ENCODE results near the gene ARHGAP18.

DNA sequence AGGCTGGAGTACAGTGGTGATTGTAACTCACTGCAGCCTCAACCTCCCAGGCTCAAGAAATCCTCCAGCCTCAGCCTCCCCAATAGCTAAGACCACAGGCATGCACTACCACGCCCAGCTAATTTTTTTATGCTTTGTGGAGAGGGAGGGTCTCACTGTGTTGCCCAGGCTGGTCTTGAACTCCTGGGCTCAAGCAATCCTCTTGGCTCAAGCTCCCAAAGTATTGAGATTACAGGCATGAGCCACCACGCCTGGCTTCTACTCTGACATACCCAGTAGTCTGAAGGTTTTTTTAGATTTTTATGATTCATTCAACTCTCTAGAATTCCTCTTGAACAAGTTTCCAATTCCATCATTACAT lies 1.3 kb upstream of the ARHGAP18 start:
- TF ChIP-seq JUND (CRISPR knock-in tag; IDR thresholded peaks at IDR 0.05): no peak
- no peak for TF ChIP-seq NFE2L1 (CRISPR knock-in tag; IDR thresholded peaks at IDR 0.05; ENCODE audit: borderline replicate concordance)
- TF ChIP-seq ZNF747 (CRISPR knock-in tag; IDR thresholded peaks at IDR 0.05; ENCODE audit: borderline replicate concordance): no peak
- TF ChIP-seq, protein P1, sequence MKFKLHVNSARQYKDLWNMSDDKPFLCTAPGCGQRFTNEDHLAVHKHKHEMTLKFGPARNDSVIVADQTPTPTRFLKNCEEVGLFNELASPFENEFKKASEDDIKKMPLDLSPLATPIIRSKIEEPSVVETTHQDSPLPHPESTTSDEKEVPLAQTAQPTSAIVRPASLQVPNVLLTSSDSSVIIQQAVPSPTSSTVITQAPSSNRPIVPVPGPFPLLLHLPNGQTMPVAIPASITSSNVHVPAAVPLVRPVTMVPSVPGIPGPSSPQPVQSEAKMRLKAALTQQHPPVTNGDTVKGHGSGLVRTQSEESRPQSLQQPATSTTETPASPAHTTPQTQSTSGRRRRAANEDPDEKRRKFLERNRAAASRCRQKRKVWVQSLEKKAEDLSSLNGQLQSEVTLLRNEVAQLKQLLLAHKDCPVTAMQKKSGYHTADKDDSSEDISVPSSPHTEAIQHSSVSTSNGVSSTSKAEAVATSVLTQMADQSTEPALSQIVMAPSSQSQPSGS (CRISPR knock-in tag; IDR thresholded peaks at IDR 0.05): no peak
- TF ChIP-seq DPF2 (CRISPR knock-in tag; IDR thresholded peaks at IDR 0.05; ENCODE audit: borderline replicate concordance, low read depth): no peak
- TF ChIP-seq ZSCAN29 (CRISPR knock-in tag; conservative IDR thresholded peaks at IDR 0.05): no peak
- TF ChIP-seq, protein P2, sequence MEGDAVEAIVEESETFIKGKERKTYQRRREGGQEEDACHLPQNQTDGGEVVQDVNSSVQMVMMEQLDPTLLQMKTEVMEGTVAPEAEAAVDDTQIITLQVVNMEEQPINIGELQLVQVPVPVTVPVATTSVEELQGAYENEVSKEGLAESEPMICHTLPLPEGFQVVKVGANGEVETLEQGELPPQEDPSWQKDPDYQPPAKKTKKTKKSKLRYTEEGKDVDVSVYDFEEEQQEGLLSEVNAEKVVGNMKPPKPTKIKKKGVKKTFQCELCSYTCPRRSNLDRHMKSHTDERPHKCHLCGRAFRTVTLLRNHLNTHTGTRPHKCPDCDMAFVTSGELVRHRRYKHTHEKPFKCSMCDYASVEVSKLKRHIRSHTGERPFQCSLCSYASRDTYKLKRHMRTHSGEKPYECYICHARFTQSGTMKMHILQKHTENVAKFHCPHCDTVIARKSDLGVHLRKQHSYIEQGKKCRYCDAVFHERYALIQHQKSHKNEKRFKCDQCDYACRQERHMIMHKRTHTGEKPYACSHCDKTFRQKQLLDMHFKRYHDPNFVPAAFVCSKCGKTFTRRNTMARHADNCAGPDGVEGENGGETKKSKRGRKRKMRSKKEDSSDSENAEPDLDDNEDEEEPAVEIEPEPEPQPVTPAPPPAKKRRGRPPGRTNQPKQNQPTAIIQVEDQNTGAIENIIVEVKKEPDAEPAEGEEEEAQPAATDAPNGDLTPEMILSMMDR (CRISPR knock-in tag; IDR thresholded peaks at IDR 0.05): no peak
- no peak for TF ChIP-seq U2AF1 (optimal IDR thresholded peaks at IDR 0.05; ENCODE audit: low read depth, low read length)
- no peak for TF ChIP-seq KDM4B (CRISPR knock-in tag; IDR thresholded peaks at IDR 0.05)
- TF ChIP-seq, protein P3, sequence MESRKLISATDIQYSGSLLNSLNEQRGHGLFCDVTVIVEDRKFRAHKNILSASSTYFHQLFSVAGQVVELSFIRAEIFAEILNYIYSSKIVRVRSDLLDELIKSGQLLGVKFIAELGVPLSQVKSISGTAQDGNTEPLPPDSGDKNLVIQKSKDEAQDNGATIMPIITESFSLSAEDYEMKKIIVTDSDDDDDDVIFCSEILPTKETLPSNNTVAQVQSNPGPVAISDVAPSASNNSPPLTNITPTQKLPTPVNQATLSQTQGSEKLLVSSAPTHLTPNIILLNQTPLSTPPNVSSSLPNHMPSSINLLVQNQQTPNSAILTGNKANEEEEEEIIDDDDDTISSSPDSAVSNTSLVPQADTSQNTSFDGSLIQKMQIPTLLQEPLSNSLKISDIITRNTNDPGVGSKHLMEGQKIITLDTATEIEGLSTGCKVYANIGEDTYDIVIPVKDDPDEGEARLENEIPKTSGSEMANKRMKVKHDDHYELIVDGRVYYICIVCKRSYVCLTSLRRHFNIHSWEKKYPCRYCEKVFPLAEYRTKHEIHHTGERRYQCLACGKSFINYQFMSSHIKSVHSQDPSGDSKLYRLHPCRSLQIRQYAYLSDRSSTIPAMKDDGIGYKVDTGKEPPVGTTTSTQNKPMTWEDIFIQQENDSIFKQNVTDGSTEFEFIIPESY (CRISPR knock-in tag; IDR thresholded peaks at IDR 0.05): no peak
- TF ChIP-seq ZNF33A (CRISPR knock-in tag; IDR thresholded peaks at IDR 0.05; ENCODE audit: borderline replicate concordance): no peak
- TF ChIP-seq, protein P4, sequence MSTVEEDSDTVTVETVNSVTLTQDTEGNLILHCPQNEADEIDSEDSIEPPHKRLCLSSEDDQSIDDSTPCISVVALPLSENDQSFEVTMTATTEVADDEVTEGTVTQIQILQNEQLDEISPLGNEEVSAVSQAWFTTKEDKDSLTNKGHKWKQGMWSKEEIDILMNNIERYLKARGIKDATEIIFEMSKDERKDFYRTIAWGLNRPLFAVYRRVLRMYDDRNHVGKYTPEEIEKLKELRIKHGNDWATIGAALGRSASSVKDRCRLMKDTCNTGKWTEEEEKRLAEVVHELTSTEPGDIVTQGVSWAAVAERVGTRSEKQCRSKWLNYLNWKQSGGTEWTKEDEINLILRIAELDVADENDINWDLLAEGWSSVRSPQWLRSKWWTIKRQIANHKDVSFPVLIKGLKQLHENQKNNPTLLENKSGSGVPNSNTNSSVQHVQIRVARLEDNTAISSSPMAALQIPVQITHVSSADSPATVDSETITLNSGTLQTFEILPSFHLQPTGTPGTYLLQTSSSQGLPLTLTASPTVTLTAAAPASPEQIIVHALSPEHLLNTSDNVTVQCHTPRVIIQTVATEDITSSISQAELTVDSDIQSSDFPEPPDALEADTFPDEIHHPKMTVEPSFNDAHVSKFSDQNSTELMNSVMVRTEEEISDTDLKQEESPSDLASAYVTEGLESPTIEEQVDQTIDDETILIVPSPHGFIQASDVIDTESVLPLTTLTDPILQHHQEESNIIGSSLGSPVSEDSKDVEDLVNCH (CRISPR knock-in tag; IDR thresholded peaks at IDR 0.05): no peak
